K562 (cell line): Measurements from ENCODE around the gene GMPR. TPM values are rescaled to one million over a fixed set of nuclear protein-coding genes. Genes with fewer than 3 reads are reported as not detected.
A peak's percentile ranks its signal among the peaks of the same experiment; 100 is the strongest.

ENCODE experiments used
- CTBP1 ChIP-seq: fragments of 450-650 bp; IDR thresholded peaks from 2 replicates; pipeline ENCODE4 v1.6.1; 2016; ENCODE audit warnings: borderline replicate concordance
- GTF2A2 ChIP-seq: IDR thresholded peaks from 2 replicates; pipeline ENCODE4 v1.6.1; 2016; ENCODE audit warnings: mild to moderate bottlenecking, missing genetic modification characterization, missing compliant biosample characterization
- HMGN3 ChIP-seq: IDR thresholded peaks from 2 replicates; pipeline ENCODE4 v1.6.1; 2011; ENCODE audit warnings: borderline replicate concordance, low read depth, mild to moderate bottlenecking, mixed read lengths, low read length; ENCODE audit not compliant: insufficient read length; ENCODE audit errors: extremely low read depth
- NONO ChIP-seq, 2 experiments: fragments of 200-400 bp in 1 of 2; fragments of 450-650 bp in 1 of 2; formaldehyde crosslinking in 1 of 2; IDR thresholded peaks; 2 replicates each; pipeline ENCODE4 v1.6.1; 2017; ENCODE audit warnings: low read depth in 2 of 2, mild to moderate bottlenecking in 2 of 2, moderate library complexity in 2 of 2, low read length in 1 of 2
- POLR3G ChIP-seq: IDR thresholded peaks from 2 replicates; pipeline ENCODE4 v1.6.1; 2011; ENCODE audit not compliant: insufficient read length, insufficient replicate concordance; ENCODE audit errors: extremely low read depth
- ZNF436 ChIP-seq: fragments of 250-450, 450-650 bp; sonication (Bioruptor Pico); formaldehyde crosslinking; IDR thresholded peaks from 2 replicates; pipeline ENCODE4 v1.7.0; 2020; ENCODE audit warnings: mild to moderate bottlenecking
- ZNF766 ChIP-seq: fragments of 200-800 bp; sonication (Bioruptor generic); conservative IDR thresholded peaks from 2 replicates; pipeline ENCODE4 v1.6.1; 2016; ENCODE audit warnings: missing genetic modification characterization, missing compliant biosample characterization
- polyA plus RNA-seq, 8 experiments: library from polyadenylated mRNA; depleted of rRNA in 4 of 8; stranded (reverse) in 5 of 8; unstranded in 3 of 8; fragments of >200 nt; fragmentation: Nextera tagmentation in 2 of 8; fragmentation: Illumina TruSeq in 1 of 8; extraction: Ambion mirVana in 2 of 8; extraction: Trizol in 1 of 8; gene quantifications; 2 replicates each; pipeline versions ENCODE4 v1.2.1 to v1.2.3, GENCODE V29; 2011 to 2014; ENCODE audit warnings: inconsistent platforms in 1 of 8, missing spikeins in 1 of 8
- total RNA-seq, 7 experiments: library from RNA; depleted of rRNA in 6 of 7; stranded (reverse); fragments of >200 nt in 6 of 7; fragmentation: Illumina TruSeq in 2 of 7; extraction: Trizol in 2 of 7; gene quantifications; 2 replicates each; pipeline versions ENCODE4 v1.2.1 to v1.2.3, GENCODE V29; 2011 to 2021; ENCODE audit warnings: low replicate concordance in 1 of 7
- TF ChIP-seq, protein P1 (sequence below): fragments of 250-450 bp; sonication (Bioruptor Pico); IDR thresholded peaks from 2 replicates; pipeline ENCODE4 v1.4.0; 2020; ENCODE audit warnings: mild to moderate bottlenecking, moderate library complexity, borderline replicate concordance
- TF ChIP-seq, protein P2 (sequence below), 2 experiments: fragments of 450-650 bp in 1 of 2; sonication (generic) in 1 of 2; formaldehyde crosslinking; conservative IDR thresholded peaks; 2 replicates each; pipeline versions ENCODE4 v1.4.0 to v1.8.1; 2020 to 2022; ENCODE audit warnings: mild to moderate bottlenecking in 1 of 2, missing genetic modification reagents in 1 of 2
- TF ChIP-seq, protein P3 (sequence below), 3 experiments: IDR thresholded peaks in 2 of 3; conservative IDR thresholded peaks in 1 of 3; 2 replicates each; pipeline ENCODE4 v1.5.1; 2011 to 2012; ENCODE audit warnings: low read length in 3 of 3, mild to moderate bottlenecking in 3 of 3, control low read depth in 2 of 3, improper control_type of control experiment in 1 of 3, inconsistent platforms in 1 of 3, low read depth in 1 of 3, mixed read lengths in 1 of 3, moderate library complexity in 1 of 3; ENCODE audit not compliant: insufficient read depth in 2 of 3
- TF ChIP-seq, protein P4 (sequence below): fragments of 250-450 bp; sonication (Bioruptor Pico); IDR thresholded peaks from 2 replicates; pipeline ENCODE4 v1.5.0; 2021; ENCODE audit warnings: mild to moderate bottlenecking, moderate library complexity
- TF ChIP-seq, protein P5 (sequence below): fragments of 200-800 bp; sonication (Bioruptor generic); IDR thresholded peaks from 2 replicates; pipeline ENCODE4 v1.6.1; 2017; ENCODE audit warnings: missing genetic modification characterization, missing compliant biosample characterization

The GMPR gene
- total and polyA plus RNA-seq, 9 of the 15 experiments (the other 6 are each of a cell fraction or from before 2014, with no cell fraction given) = 34.6 to 83.7 (median 49.8) TPM

DNA sequence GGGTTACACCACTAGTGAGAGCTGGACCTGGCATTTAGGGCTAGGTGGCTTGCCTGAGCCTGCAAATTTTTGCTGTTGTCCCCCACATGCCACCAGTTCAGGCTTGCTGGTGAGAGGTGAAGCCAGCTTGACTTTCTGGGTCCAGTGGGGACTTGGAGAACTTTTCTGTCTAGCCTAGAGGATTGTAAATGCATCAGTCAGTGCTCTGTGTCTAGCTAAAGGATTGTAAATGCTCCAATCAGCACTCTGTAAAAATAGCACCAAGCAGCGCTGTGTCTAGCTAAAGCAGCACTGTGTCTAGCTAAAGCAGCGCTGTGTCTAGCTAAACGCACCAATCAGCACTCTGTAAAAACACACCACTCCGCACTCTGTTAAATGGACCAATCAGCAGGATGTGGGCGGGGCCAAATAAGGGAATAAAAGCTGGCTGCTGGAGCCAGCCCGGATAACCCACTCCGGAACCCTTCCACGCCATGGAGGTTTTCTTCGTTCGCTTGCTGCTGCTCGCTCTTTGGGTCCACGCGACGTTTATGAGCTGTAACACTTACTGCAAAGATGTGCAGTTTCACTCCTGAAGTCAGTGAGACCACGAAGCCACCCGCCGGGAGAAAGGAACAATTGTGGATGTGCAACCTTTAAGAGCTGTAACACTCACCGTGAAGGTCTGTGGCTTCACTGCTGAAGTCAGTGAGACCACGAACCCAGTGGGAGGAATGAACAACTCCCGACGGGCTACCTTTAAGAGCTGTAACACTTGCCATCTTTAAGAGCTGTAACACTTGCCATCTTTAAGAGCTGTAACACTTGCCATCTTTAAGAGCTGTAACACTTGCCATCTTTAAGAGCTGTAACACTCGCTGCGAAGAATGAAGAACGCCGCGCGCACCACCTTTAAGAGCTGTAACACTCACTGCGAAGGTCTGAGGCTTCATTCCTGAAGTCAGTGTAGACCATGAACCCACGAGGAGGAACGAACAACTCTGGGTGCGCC is 27.3 kb downstream of the GMPR start (continued):
- TF ChIP-seq, protein P1, sequence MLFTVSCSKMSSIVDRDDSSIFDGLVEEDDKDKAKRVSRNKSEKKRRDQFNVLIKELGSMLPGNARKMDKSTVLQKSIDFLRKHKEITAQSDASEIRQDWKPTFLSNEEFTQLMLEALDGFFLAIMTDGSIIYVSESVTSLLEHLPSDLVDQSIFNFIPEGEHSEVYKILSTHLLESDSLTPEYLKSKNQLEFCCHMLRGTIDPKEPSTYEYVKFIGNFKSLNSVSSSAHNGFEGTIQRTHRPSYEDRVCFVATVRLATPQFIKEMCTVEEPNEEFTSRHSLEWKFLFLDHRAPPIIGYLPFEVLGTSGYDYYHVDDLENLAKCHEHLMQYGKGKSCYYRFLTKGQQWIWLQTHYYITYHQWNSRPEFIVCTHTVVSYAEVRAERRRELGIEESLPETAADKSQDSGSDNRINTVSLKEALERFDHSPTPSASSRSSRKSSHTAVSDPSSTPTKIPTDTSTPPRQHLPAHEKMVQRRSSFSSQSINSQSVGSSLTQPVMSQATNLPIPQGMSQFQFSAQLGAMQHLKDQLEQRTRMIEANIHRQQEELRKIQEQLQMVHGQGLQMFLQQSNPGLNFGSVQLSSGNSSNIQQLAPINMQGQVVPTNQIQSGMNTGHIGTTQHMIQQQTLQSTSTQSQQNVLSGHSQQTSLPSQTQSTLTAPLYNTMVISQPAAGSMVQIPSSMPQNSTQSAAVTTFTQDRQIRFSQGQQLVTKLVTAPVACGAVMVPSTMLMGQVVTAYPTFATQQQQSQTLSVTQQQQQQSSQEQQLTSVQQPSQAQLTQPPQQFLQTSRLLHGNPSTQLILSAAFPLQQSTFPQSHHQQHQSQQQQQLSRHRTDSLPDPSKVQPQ (CRISPR knock-in tag) = 0 out of 2 replicates have a peak, but pooled peaks have one; percentile 26
- TF ChIP-seq ZNF436 (CRISPR knock-in tag) (peak; percentile 84), POLR3G (no peak), GTF2A2 (tag) (peak; percentile 94), NONO (IDR thresholded peaks at IDR 0.05; ENCODE audit: low read depth in 2 of 2, low read length in 1 of 2) (peak; percentile 81 to 92), HMGN3 (no peak), ZNF766 (peak; percentile 64), CTBP1 (peak; percentile 80)
- TF ChIP-seq, protein P2, sequence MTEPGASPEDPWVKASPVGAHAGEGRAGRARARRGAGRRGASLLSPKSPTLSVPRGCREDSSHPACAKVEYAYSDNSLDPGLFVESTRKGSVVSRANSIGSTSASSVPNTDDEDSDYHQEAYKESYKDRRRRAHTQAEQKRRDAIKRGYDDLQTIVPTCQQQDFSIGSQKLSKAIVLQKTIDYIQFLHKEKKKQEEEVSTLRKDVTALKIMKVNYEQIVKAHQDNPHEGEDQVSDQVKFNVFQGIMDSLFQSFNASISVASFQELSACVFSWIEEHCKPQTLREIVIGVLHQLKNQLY (CRISPR knock-in tag; conservative IDR thresholded peaks at IDR 0.05) = peak; percentile 74 to 93
- TF ChIP-seq, protein P3, sequence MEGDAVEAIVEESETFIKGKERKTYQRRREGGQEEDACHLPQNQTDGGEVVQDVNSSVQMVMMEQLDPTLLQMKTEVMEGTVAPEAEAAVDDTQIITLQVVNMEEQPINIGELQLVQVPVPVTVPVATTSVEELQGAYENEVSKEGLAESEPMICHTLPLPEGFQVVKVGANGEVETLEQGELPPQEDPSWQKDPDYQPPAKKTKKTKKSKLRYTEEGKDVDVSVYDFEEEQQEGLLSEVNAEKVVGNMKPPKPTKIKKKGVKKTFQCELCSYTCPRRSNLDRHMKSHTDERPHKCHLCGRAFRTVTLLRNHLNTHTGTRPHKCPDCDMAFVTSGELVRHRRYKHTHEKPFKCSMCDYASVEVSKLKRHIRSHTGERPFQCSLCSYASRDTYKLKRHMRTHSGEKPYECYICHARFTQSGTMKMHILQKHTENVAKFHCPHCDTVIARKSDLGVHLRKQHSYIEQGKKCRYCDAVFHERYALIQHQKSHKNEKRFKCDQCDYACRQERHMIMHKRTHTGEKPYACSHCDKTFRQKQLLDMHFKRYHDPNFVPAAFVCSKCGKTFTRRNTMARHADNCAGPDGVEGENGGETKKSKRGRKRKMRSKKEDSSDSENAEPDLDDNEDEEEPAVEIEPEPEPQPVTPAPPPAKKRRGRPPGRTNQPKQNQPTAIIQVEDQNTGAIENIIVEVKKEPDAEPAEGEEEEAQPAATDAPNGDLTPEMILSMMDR (IDR thresholded peaks at IDR 0.05 in 2 of 3, conservative IDR thresholded peaks at IDR 0.05 in 1 of 3; ENCODE audit: insufficient read depth in 2 of 3, low read depth in 1 of 3, low read length in 3 of 3) = peak in 1 of 3 experiments; percentile 13; a peak in 1 of 6 replicates
- TF ChIP-seq, protein P4, sequence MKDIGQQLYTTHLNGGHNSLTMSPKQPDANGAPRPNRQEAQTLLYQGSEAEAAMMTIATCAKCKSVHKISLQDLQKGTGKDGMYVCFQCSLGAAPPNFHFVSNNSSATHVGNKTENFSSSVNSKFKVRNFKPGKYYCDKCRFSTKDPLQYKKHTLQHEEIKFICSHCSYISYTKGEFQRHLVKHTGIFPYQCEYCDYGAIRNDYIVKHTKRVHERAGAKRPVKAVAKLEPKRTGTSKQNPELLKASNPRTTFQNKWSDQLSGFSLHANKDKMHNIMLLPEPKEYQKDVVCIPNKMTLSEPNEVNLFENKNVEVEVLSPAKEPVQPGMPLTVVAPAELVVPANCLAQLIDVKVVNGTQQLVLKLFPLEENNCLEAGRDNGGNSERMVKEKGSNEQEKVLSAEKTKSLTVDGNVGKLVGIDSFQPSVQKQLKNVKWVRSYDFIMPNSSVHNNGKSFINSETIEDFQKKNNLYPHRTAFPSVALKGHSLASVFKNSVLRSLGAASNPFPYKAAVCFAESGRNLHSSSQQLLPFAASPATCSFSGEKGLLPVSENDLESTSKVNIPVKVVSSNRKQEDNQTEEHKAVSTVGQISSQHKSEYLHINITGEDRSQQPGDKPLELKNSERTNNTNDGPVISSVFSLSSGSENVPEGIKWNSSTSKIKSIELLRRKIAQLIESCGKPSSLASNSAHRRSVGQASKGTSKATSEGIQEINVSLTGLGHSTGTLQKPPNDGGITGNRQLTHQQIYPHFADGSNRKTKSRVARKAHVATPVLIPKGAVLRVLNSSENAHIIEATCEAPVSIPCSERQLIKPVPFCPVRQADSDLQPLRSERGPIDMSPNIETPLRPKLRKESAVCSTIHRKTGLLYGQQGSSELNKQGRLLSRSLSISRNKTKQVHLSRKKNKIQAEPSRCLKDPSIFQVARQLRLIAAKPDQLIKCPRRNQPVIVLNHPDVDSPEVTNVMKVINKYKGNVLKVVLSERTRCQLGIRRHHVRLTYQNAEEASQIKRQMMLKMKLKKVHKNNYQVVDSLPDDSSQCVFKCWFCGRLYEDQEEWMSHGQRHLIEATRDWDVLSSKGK (CRISPR knock-in tag) = peak; percentile 72; the same call in 1 of the 2 replicates
- TF ChIP-seq, protein P5, sequence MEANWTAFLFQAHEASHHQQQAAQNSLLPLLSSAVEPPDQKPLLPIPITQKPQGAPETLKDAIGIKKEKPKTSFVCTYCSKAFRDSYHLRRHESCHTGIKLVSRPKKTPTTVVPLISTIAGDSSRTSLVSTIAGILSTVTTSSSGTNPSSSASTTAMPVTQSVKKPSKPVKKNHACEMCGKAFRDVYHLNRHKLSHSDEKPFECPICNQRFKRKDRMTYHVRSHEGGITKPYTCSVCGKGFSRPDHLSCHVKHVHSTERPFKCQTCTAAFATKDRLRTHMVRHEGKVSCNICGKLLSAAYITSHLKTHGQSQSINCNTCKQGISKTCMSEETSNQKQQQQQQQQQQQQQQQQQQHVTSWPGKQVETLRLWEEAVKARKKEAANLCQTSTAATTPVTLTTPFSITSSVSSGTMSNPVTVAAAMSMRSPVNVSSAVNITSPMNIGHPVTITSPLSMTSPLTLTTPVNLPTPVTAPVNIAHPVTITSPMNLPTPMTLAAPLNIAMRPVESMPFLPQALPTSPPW (CRISPR knock-in tag) = no peak; the same call in 1 of the 2 replicates
